ENCODE data around the gene RARRES2.
"Not testable (repeated sequence)": the region's sequence is repeated elsewhere in the genome, so short reads cannot be mapped to it uniquely, and the experiment has no call there.

DNA sequence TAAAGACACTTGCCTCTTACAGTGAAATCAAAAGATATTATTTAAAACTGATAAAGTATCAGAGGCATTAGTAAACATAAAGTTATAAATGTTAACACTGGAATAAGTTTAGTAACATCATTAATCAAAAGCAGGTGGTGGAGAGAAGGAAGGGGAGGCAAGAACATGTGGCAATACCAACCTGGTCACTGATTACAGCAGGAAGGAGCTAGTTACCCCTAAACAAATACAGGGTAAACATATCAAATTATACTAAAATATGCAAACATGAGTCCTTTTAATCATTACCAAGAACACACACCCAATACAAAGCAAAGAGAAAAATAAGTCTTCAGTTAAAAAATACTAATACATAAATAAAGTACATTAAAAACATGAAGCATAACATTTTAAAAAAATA, 43.5 kb downstream of the RARRES2 start:
- TF ChIP-seq, protein P1, sequence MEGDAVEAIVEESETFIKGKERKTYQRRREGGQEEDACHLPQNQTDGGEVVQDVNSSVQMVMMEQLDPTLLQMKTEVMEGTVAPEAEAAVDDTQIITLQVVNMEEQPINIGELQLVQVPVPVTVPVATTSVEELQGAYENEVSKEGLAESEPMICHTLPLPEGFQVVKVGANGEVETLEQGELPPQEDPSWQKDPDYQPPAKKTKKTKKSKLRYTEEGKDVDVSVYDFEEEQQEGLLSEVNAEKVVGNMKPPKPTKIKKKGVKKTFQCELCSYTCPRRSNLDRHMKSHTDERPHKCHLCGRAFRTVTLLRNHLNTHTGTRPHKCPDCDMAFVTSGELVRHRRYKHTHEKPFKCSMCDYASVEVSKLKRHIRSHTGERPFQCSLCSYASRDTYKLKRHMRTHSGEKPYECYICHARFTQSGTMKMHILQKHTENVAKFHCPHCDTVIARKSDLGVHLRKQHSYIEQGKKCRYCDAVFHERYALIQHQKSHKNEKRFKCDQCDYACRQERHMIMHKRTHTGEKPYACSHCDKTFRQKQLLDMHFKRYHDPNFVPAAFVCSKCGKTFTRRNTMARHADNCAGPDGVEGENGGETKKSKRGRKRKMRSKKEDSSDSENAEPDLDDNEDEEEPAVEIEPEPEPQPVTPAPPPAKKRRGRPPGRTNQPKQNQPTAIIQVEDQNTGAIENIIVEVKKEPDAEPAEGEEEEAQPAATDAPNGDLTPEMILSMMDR (IDR thresholded peaks at IDR 0.05): not testable (repeated sequence)
- not testable (repeated sequence) for TF ChIP-seq POLR2AphosphoS5, POLR2A (IDR thresholded peaks at IDR 0.05)

Measured in suprapubic skin (tissue), 4 donors.